Central memory CD8-positive, alpha-beta T cell (primary cell): Measurements from ENCODE around the gene OSR1.

Source experiments
- ATAC-seq: fragments of 150-1000 bp; cut with Tn5 transposase; replicated peaks from 2 replicates; pipeline ENCODE4 v1.10.0; 2022; ENCODE audit warnings: mild to moderate bottlenecking, moderate FRiP score, moderate number of reproducible peaks; ENCODE audit not compliant: poor library complexity, severe bottlenecking; ENCODE audit errors: extremely low read depth
- DNase-seq, 2 donors: peaks; one replicate each; pipeline ENCODE4 v3.0.0; 2021; ENCODE audit warnings: low spot score in 2 of 2
- H3K27ac Mint-ChIP-seq: one replicate; pipeline ENCODE4 v1.8.0; 2022; ENCODE audit warnings: low read depth, mild to moderate bottlenecking, moderate library complexity, mixed read lengths
- H3K27me3 Mint-ChIP-seq: one replicate; pipeline ENCODE4 v1.8.0; 2022; ENCODE audit warnings: mixed read lengths
- H3K36me3 Mint-ChIP-seq: one replicate; pipeline ENCODE4 v1.8.0; 2022; ENCODE audit warnings: mild to moderate bottlenecking, moderate library complexity, mixed read lengths; ENCODE audit not compliant: insufficient read depth
- H3K4me1 Mint-ChIP-seq: one replicate; pipeline ENCODE4 v1.8.0; 2022; ENCODE audit warnings: mixed read lengths
- H3K4me3 Mint-ChIP-seq: one replicate; pipeline ENCODE4 v1.8.0; 2022; ENCODE audit warnings: mild to moderate bottlenecking, moderate library complexity, mixed read lengths
- H3K9me3 Mint-ChIP-seq: one replicate; pipeline ENCODE4 v1.8.0; 2022; ENCODE audit warnings: mixed read lengths

Gene OSR1

DNA sequence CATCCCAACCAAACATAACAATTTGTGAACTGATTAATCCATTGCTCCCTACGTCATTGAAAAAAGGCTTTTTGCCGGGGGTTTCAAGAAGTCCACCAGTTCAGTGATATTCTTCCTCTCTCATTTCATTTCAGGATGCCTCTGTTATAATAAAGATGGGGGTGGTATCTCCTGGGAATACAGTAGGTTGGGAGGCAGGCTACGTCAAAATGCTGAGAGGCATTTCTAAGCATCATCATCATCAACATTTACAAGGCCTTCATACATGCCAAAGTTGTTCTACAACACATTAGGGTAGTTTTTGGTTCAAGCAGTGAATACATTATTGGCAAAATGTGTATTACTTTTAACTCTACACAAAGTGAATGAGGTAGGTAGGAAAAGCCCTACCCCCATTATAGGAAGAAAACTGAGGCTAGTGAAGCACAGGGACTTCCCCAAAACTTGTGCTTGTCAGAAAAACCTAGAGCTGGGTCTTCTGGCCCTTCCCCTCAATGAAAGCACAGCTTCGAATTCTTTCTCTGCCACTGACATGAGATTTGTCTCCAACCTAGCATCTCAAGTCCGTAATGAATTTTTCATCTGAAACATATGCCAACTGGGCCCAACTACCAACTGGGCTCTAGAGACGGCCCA is 11.3 kb downstream of the OSR1 start:
- ATAC-seq (no peak), DNase-seq (no peak)
- Mint-ChIP-seq H3K4me3 (peak overlapping the region; percentile 90), H3K27ac (peak overlapping the region; percentile 98), H3K4me1 (peaks cover 23% of the 10 kb centered on the region), H3K9me3 (no peaks in the 10 kb centered on the region), H3K36me3 (peaks cover 27% of the 10 kb centered on the region), H3K27me3 (peaks cover 43% of the 10 kb centered on the region)

- Mint-ChIP-seq H3K36me3 (no peaks in the 10 kb centered on the region), H3K27ac (no peak overlapping the region), H3K4me1 (no peaks in the 10 kb centered on the region), H3K27me3 (no peaks in the 10 kb centered on the region), H3K4me3 (no peak overlapping the region), H3K9me3 (no peaks in the 10 kb centered on the region)
- no peak for ATAC-seq
- DNase-seq: no peak
Measured at GRCh38 chr2:19337742-19338141, 20.7 kb downstream of the OSR1 start.

- H3K4me3 Mint-ChIP-seq: no peak overlapping the region
- no peaks in the 10 kb centered on the region for H3K27me3 Mint-ChIP-seq
- H3K27ac Mint-ChIP-seq: no peak overlapping the region
- no peak for ATAC-seq
- no peaks in the 10 kb centered on the region for H3K9me3 Mint-ChIP-seq
- no peaks in the 10 kb centered on the region for H3K4me1 Mint-ChIP-seq
- no peak for DNase-seq
- H3K36me3 Mint-ChIP-seq: no peaks in the 10 kb centered on the region
Measured at GRCh38 chr2:19337202-19337601, 21.2 kb downstream of the OSR1 start.

- Mint-ChIP-seq H3K4me3 (no peak overlapping the region), H3K9me3 (no peaks in the 10 kb centered on the region), H3K27me3 (no peaks in the 10 kb centered on the region), H3K4me1 (no peaks in the 10 kb centered on the region), H3K27ac (no peak overlapping the region), H3K36me3 (no peaks in the 10 kb centered on the region)
- DNase-seq (no peak), ATAC-seq (no peak)
Measured at GRCh38 chr2:19336781-19337180, 21.6 kb downstream of the OSR1 start.

GRCh38 chr2:19332503-19332902 is 25.9 kb downstream of the OSR1 start:
- no peaks in the 10 kb centered on the region for H3K36me3 Mint-ChIP-seq
- no peak overlapping the region for H3K27ac Mint-ChIP-seq
- no peaks in the 10 kb centered on the region for H3K27me3 Mint-ChIP-seq
- no peaks in the 10 kb centered on the region for H3K4me1 Mint-ChIP-seq
- H3K4me3 Mint-ChIP-seq: no peak overlapping the region
- H3K9me3 Mint-ChIP-seq: no peaks in the 10 kb centered on the region
- ATAC-seq (no peak), DNase-seq (no peak)

DNA sequence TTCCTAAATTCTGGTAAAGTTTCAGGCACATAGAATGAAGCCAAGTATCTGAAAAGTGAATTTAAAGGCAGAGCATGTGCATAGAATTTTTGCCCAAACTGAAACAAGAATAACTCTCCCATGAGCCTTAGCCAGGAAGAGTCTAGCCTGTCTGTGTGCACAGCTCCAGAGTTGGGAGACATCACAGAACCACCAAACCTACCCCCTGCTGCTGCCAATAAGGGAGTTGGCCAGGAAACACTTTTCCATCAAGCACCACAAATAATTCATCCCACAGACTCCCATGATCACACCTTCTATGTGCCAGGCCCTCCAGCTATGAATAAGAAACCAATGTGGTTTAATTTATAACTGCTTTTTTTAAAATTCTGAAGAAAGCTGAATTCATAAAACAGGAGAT is 27.0 kb downstream of the OSR1 start:
- Mint-ChIP-seq H3K9me3 (no peaks in the 10 kb centered on the region), H3K36me3 (no peaks in the 10 kb centered on the region), H3K4me3 (no peak overlapping the region), H3K27me3 (no peaks in the 10 kb centered on the region), H3K27ac (no peak overlapping the region), H3K4me1 (no peaks in the 10 kb centered on the region)
- ATAC-seq (no peak), DNase-seq (no peak)

- ATAC-seq: no peak
- DNase-seq: no peak
- no peaks in the 10 kb centered on the region for H3K4me1 Mint-ChIP-seq
- H3K27me3 Mint-ChIP-seq: no peaks in the 10 kb centered on the region
- no peak overlapping the region for H3K4me3 Mint-ChIP-seq
- no peaks in the 10 kb centered on the region for H3K9me3 Mint-ChIP-seq
- no peaks in the 10 kb centered on the region for H3K36me3 Mint-ChIP-seq
- no peak overlapping the region for H3K27ac Mint-ChIP-seq
Measured at GRCh38 chr2:19330436-19330835, 28.0 kb downstream of the OSR1 start.

GRCh38 chr2:19329445-19329844 is 29.0 kb downstream of the OSR1 start:
- Mint-ChIP-seq H3K9me3 (no peaks in the 10 kb centered on the region), H3K36me3 (no peaks in the 10 kb centered on the region), H3K4me1 (no peaks in the 10 kb centered on the region), H3K27ac (no peak overlapping the region), H3K27me3 (no peaks in the 10 kb centered on the region), H3K4me3 (no peak overlapping the region)
- ATAC-seq (no peak), DNase-seq (no peak)

GRCh38 chr2:19327496-19327895 is 30.9 kb downstream of the OSR1 start:
- H3K4me1 Mint-ChIP-seq: no peaks in the 10 kb centered on the region
- ATAC-seq (no peak), DNase-seq (no peak)
- no peaks in the 10 kb centered on the region for H3K9me3 Mint-ChIP-seq
- H3K27ac Mint-ChIP-seq: no peak overlapping the region
- no peak overlapping the region for H3K4me3 Mint-ChIP-seq
- H3K36me3 Mint-ChIP-seq: no peaks in the 10 kb centered on the region
- no peaks in the 10 kb centered on the region for H3K27me3 Mint-ChIP-seq

GRCh38 chr2:19321946-19322345 is 36.5 kb downstream of the OSR1 start:
- no peak for DNase-seq

DNA sequence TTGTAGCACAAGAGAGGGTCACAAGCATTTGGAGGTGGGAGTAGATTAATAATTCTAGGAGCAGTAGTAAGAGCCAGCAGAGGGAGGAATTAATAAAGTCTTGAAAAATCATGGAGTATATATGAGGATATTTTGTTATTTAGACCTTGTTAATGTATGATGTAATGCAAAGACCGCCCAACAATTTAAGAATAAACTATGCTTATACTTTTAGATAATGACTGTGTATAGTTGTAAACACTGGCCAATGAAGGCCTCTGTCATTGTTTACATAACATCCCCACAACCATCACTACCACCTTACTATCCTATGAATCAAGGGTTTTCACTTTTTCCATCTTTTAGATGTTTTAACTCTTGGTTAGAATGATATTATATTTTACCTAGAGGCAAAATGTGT is 37.6 kb downstream of the OSR1 start:
- no peak for DNase-seq
- Mint-ChIP-seq H3K36me3 (no peaks in the 10 kb centered on the region), H3K27me3 (peaks cover 8% of the 10 kb centered on the region), H3K27ac (no peak overlapping the region), H3K4me1 (no peaks in the 10 kb centered on the region), H3K4me3 (no peak overlapping the region), H3K9me3 (no peaks in the 10 kb centered on the region)
- no peak for ATAC-seq

More at GRCh38 chr2:19321946-19322345, 36.5 kb downstream of the OSR1 start:
- Mint-ChIP-seq H3K9me3 (no peaks in the 10 kb centered on the region), H3K27me3 (peaks cover 8% of the 10 kb centered on the region), H3K4me3 (no peak overlapping the region), H3K27ac (no peak overlapping the region), H3K4me1 (no peaks in the 10 kb centered on the region), H3K36me3 (no peaks in the 10 kb centered on the region)
- no peak for ATAC-seq

DNA sequence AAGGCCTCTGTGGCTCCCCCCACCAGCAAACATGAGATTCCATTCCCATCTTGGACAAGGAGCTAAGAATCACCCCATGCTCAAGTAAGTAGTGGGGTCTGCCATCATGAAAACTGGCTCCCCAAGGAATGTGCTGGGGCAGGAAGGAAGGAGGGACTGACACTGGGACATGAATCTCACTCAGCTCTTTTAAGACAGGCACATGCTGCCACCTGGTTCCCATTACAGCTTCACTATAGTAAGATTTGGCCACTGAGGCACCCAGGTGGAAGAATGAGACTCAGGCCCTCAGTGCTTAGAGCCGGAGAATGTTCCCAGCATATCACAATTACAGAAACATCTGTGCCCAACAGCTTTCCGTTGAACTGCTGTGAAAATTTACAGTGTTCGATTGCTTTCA is 38.7 kb downstream of the OSR1 start:
- Mint-ChIP-seq H3K36me3 (no peaks in the 10 kb centered on the region), H3K4me3 (no peak overlapping the region), H3K27ac (no peak overlapping the region), H3K27me3 (peaks cover 8% of the 10 kb centered on the region), H3K9me3 (no peaks in the 10 kb centered on the region), H3K4me1 (no peaks in the 10 kb centered on the region)
- ATAC-seq (no peak), DNase-seq (no peak)

DNA sequence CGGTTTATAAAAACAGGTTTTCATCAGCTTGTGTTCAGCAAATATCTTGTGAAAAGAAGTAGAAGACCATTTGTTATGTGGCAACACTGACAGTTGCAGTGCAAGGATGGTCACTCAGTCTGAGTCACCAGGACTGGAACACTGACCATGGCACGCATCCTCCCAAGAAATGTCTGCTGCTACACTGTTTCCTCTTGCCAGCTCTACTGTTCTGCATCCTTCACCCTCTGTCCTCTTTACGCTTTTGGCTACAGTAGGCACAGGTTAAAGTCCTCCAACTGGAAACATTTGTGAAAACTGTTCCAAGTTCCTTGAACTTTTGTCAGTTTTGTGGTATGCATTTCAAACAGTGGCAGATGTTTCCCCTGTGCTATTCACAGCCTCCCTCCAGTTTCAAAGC is 39.4 kb downstream of the OSR1 start:
- no peaks in the 10 kb centered on the region for H3K9me3 Mint-ChIP-seq
- H3K4me3 Mint-ChIP-seq: no peak overlapping the region
- no peak for ATAC-seq
- H3K27ac Mint-ChIP-seq: no peak overlapping the region
- H3K36me3 Mint-ChIP-seq: peaks cover 1% of the 10 kb centered on the region
- no peak for DNase-seq
- peaks cover 8% of the 10 kb centered on the region for H3K27me3 Mint-ChIP-seq
- no peaks in the 10 kb centered on the region for H3K4me1 Mint-ChIP-seq

DNA sequence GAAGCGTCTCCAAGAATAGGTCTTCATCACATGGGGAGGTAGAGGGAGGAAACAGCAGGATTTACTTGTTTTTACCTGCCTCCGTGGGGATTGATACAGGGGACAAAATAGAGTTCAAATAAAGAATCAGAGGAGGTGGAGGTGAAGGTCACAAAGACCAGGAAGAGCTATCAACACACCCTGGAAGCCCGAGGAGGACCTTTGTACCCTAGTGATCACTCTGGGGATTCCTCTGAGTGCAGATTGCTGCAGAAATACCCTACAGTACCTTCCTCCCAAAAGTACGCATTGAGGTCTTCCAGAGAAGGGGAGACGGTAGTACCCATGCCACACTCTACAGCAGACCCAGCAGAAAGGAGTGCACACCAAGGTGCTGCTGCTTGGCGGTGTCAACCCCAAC is 44.9 kb downstream of the OSR1 start:
- no peak overlapping the region for H3K4me3 Mint-ChIP-seq
- H3K36me3 Mint-ChIP-seq: peaks cover 2% of the 10 kb centered on the region
- no peak for ATAC-seq
- no peaks in the 10 kb centered on the region for H3K4me1 Mint-ChIP-seq
- H3K27ac Mint-ChIP-seq: no peak overlapping the region
- no peaks in the 10 kb centered on the region for H3K27me3 Mint-ChIP-seq
- peaks cover 2% of the 10 kb centered on the region for H3K9me3 Mint-ChIP-seq
- DNase-seq: no peak
